AG04450 (cell line): ENCODE results near the gene MINAR1. TPM values are rescaled to one million over a fixed set of nuclear protein-coding genes. Genes with fewer than 3 reads are reported as not detected.

ENCODE experiments used
- CTCF ChIA-PET: fragments of 300-600, 350-600 bp; formaldehyde crosslinking; extraction: SDS; loops from one replicate; lab custom pipeline; 2022; ENCODE audit warnings: antibody characterized with exemption, inconsistent platforms; lab: Charles Lee
- POLR2A ChIA-PET: fragments of 350-600 bp; formaldehyde crosslinking; extraction: SDS; loops from one replicate; lab custom pipeline; 2021; ENCODE audit warnings: antibody characterized with exemption, inconsistent platforms; lab: Yijun Ruan, JAX
- DNase-seq: peaks from one replicate; pipeline ENCODE4 v3.0.0-alpha.2; 2011; ENCODE audit warnings: low read depth, low spot score
- H3K27ac ChIP-seq: one replicate; pipeline ENCODE4 v1.5.1; 2012; ENCODE audit warnings: low read depth, low read length, control low read depth
- H3K27me3 ChIP-seq: one replicate; pipeline ENCODE4 v1.6.0; 2012; ENCODE audit warnings: low read length; ENCODE audit not compliant: control insufficient read depth, insufficient read depth
- H3K4me3 ChIP-seq: 2 replicates; pipeline ENCODE4 v1.5.1; 2011; ENCODE audit warnings: mild to moderate bottlenecking, low read depth, low read length, control low read depth
- H3K9me3 ChIP-seq: 2 replicates; pipeline ENCODE4 v1.5.1; 2012; ENCODE audit warnings: low read length; ENCODE audit not compliant: control insufficient read depth, insufficient read depth
- CTCF ChIP-seq: IDR thresholded peaks from 2 replicates; pipeline ENCODE4 v1.5.1; 2011; ENCODE audit warnings: low read depth, low read length, control low read depth, inconsistent platforms
- polyA plus RNA-seq: library from polyadenylated mRNA; depleted of rRNA; stranded (reverse); fragments of >200 nt; gene quantifications from 2 replicates; pipeline ENCODE4 v1.2.3, GENCODE V29; 2011

The MINAR1 gene
- polyA plus RNA-seq, 1 experiment: 0.76 TPM

- no peak for TF ChIP-seq CTCF
- POLR2A ChIA-PET: no interaction called here
- CTCF ChIA-PET: interaction anchor here (0.6 to 2.2 kb wide), 4 partner anchors 113 to 401 kb away, joined by 3 to 8 read pairs (median 4); no protein-coding TSS in a partner anchor
- Histone ChIP-seq H3K27me3 (no peaks in the 10 kb centered on the region), H3K9me3 (no peaks in the 10 kb centered on the region), H3K27ac (no peak overlapping the region), H3K4me3 (no peak overlapping the region)
- DNase-seq: no peak
Observed at GRCh38 chr15:79452244-79453051, 20.3 kb downstream of the MINAR1 start.

- no peak overlapping the region for H3K27ac ChIP-seq
Observed at GRCh38 chr15:79453446-79453845, 21.3 kb downstream of the MINAR1 start.

GRCh38 chr15:79454063-79454462, 21.9 kb downstream of the MINAR1 start:
- POLR2A ChIA-PET: no interaction called here
- Histone ChIP-seq H3K9me3 (no peaks in the 10 kb centered on the region), H3K4me3 (no peak overlapping the region), H3K27ac (no peak overlapping the region), H3K27me3 (no peaks in the 10 kb centered on the region)
- DNase-seq: no peak
- CTCF ChIA-PET: no interaction called here
- no peak for TF ChIP-seq CTCF

More at GRCh38 chr15:79453446-79453845, 21.3 kb downstream of the MINAR1 start:
- no peak for TF ChIP-seq CTCF
- Histone ChIP-seq H3K4me3 (no peak overlapping the region), H3K9me3 (no peaks in the 10 kb centered on the region), H3K27me3 (no peaks in the 10 kb centered on the region)
- no peak for DNase-seq
- CTCF ChIA-PET: no interaction called here
- POLR2A ChIA-PET: no interaction called here

GRCh38 chr15:79455361-79455760, 23.2 kb downstream of the MINAR1 start:
- ChIA-PET POLR2A (no interaction called here), CTCF (no interaction called here)
- DNase-seq: no peak
- no peaks in the 10 kb centered on the region for H3K27me3 ChIP-seq
- no peak for TF ChIP-seq CTCF
- H3K9me3 ChIP-seq: no peaks in the 10 kb centered on the region
- H3K4me3 ChIP-seq: no peak overlapping the region
- no peak overlapping the region for H3K27ac ChIP-seq

GRCh38 chr15:79455943-79456342, 23.8 kb downstream of the MINAR1 start:
- no peak for TF ChIP-seq CTCF
- Histone ChIP-seq H3K27ac (no peak overlapping the region), H3K27me3 (no peaks in the 10 kb centered on the region), H3K4me3 (no peak overlapping the region), H3K9me3 (no peaks in the 10 kb centered on the region)
- CTCF ChIA-PET: interaction anchor here (1.1 kb wide), 1 partner anchor 74 kb away, joined by 3 read pairs; no protein-coding TSS in a partner anchor
- POLR2A ChIA-PET: no interaction called here
- no peak for DNase-seq
